ENCODE data around the gene ITGAL.

The ITGAL gene

DNA sequence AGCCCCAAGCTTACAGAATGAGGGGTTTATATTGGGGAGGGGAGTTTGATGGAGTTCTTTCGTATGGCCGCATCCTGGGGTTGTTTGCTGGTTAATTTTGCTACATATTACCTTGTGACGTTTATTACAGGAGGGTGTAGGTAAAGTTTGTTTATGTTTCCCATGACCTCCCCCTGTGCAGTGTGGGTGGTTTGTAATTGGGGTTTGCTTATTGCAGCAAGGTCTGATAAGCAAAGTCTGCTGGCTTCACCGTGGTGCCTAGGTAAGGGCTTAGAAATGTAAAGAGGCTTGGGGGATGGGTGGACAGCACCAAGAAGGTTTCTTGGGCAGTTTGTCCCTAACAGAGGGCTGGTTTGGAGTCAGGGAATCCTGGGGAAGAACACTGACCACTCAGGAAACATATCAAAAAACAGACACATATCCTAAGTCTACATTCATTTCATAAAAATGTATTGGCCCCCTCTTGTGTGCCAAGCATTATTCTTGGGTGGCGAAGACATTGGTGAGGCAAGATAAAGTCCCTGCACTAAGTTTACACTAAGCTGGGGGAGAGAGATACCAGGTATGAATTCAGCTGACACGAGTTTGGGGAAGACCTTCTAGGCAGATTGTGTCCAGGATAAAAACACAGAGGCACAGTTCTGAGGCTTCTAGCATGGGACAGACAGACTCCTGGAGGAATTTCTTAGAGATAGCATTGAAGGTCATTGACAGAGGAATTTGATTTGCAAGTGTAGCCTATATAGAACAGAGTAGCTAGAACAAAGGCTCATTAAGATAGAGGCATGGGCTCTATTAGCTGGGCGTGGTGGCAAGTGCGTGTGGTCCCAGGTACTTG, 76.1 kb downstream of the ITGAL start:
- DNase-seq, result no peak

DNA sequence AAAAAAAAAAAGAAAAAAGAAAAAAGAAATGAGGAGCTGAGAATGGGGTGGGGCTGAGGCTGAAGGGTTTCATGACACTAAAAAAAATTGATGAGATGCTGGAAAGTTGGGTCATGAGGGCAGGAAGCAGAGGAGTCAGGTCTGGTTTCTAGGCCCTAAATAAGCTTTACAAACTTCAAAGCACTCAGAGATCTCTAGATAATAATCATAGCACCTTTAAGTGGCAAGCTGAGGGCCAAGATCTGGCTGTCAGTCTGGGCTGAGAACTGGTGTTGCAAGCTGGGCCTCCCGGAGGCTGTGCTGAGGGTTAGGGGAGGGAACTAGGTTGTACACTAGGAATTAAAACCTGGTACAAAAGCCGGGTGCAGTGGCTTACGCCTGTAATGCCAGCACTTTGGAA, 79.2 kb downstream of the ITGAL start:
- DNase-seq, result peak; percentile 33

DNA sequence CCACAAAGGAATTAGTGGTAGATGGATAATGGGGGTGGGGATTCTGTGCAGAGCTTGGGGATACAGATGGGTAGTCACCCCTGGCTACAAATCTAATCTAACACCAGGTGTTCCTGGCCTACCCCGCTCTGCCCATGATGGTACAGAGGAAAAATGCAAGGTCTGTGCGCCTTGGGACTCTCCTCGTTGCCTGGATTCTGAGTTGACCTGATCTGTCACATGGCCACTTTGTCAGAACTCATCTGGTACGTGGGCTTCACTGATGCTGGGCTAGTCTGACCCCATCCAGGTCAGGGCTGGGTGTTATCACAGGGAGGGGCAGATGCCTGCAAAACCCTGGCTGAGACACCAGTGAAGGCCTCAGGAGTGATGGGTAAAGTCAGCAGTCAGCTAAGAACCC, 80.4 kb downstream of the ITGAL start:
- no peak for DNase-seq

DNA sequence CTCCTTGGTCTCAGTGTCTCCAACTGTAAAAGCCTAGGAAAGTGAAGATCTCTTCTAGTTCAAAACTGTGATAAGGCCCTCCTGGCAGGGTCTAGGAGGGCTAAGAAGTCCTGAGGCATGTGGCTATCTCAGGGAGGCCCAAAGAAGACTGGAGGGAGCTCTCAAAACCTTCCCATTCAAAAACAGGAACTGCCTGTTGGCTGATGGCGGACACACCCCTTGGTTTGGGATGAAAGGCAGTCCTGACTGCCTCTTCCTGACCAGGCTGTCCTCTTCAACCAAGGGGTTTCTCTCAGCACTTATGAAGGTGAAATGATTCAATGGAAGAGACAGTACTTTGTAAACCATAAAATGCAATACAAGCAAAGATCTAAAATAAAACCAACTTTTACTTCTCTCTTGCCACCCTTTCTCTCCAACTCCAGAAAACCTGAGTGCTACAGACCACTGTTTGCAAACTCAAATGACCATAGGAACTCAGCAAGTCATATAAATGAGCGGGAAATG, 80.9 kb downstream of the ITGAL start:
- DNase-seq, result no peak

DNA sequence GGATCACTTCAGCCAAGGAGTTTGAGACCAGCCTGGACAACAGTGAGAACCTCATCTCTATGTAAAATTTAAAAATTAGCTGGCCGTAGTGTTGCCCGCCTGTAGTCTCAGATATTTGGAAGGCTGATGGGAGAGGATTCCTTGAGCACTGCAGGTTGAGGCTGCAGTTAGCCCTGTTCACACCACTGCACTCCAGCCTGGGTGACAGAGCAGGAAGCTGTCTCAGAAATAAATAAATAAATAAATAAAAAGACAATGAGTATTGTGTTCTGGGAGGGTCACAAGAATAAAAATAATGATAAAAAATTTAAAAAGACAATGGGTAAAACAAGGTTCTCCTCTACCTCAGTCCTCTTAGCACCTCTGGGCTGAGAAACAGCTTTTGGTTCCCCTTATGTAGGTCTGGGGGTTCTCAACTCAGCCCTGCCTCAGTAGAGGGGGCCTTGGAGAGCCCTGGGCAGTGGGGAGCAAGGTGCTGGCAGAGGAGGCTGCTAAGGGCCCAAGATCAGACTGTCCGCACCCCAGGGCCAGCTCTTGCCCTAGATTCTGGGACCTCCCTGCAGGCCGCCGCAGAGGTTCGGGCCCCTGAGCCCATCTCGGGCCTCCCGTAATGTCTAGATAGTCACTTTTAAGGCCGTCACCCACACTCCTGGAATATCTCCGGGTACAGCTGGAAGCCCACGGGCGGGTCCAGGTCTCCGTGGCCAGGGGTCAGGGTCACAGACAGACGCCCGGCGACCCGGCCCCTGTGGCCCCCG, 82.2 kb downstream of the ITGAL start:
- DNase-seq, result no peak

DNA sequence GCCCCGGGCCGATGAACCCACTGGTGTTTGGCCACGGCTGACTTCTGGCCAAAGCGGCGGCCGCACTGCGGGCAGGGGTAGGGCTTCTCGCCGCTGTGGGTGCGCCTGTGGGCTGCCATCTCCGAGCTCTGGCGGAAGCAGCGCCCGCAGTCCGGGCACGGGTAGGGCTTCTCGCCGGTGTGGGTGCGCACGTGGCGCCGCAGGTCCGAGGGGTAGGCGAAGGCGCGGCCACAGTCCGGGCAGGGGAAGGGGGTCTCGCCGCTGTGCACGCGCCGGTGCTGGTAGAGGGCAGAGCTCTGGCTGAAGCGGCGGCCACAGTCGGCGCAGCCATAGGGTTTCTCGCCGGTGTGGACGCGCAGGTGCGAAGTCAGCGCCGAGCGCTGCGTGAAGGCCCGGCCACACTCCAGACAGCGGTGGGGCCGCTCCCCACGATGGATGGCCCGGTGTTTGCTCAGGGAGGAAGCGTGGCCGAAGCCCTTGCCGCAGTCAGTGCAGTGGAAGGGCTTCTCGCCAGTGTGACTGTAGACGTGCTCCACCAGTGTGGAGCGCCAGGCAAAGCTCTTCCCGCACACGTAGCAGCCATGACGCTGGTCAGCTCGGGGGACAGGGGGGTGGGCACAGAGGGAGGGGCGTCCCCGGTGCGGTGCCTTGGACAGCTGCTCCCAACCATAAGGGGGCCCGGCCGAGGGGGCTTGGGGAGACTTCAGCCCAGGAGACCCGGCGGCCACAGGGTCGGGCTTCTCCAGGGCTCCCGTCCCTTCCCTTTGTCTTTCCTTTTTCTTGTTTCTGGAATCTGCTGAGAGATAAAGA, 83.0 kb downstream of the ITGAL start:
- DNase-seq, result no peak

DNA sequence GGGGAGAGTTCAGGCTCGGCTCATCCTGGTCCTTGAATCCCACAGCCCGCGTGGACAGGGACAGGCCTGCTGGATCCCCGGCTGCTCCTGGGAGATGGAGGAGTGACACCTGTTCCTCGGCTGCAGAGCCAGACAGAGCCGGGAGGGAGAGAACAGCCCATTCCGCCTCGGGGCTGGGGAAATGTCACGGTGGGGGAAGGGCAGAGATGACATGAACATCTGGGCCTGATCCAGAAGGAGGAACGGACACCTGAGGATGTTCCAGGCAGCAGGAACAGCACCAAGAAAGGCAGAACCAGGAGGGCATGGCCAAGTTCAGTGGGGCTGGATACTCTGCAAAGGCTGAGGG, 83.6 kb downstream of the ITGAL start:
- no peak for DNase-seq

DNA sequence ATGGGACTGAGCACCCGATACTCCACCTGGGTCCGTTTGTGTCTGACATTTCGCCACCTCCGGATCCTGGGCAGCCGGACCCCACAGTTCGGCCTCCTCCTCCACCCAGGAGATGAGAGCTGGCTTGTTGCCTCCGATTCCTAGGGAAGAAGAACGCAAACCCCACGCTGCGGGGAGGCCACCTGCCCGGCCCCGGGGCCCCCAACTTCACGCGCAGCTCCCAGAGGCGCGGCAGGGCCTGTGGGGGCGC, 85.1 kb downstream of the ITGAL start:
- peak; percentile 33 for DNase-seq

DNA sequence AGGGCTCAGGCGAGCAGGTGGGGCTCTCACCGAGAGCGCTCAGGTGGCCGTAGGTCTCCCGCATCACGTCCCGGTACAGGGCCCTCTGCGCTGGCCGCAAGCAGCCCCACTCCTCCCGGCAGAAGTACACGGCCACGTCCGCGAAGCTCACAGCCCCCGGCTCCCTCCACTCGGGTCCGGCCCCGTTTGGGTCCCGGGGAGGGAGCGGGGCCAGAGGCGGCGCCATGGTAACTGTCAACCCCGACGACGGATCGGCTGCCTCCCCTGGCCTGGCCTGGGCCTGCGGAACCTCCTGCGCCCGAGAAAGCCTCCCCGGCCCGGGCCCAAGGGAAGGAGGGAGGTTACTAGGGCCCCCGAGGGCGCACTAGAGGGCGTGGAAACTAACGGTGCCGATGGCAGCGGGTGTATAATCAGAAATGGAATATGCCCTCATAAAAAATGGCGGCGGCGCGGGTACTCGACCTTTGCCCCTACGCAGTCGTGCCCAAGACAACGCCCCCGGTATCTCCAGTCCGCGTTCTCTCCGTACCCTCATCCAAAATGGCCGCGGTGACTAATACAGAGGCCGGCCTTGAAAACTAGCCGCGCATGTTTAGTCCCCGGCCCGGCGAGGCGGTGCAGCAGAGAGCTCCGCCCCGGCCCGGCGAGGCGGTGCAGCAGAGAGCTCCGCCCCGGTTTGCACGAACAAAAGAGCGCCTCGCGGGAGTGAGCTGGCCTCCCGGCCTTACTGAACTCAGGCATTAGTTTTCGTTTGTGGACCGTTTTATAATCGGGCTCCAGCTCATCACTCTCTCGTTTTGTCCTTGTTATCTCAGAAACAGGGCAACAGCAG, 85.6 kb downstream of the ITGAL start, which contains the start of gene ZNF764:
Gene ZNF764 (minus strand): TSS at position 418 of the 832 bp plus-strand sequence. CDS start 192 bp downstream, at position 226.
- peak; percentile 95 for DNase-seq

DNA sequence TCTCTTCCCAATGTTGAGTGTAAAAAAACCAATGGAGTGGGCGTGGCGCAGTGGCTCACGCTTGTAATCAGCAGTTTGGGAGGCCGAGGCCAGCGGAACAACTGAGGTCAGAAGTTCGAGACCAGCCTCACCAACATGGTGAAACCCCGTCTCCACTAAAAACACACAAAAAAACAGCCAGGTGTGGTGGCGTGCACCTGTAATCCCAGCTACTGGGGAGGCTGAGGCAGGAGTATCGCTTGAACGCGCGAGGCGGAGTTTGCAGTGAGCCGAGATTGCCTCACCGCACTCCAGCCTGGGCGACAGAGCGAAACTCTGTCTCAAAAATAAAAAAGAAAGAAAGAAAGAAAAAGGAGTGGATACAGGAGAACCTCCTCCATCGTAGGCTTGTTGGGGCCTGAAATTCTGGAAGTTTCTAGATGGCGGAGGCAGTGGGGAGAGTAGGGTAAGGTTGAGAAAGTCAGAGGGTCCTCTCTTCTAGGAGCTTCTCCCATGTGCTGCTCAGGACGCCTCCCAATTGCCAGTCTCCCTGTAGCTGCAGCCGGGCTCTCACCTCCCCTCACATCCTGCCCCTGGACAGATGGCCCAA, 86.3 kb downstream of the ITGAL start:
- DNase-seq, result no peak

DNA sequence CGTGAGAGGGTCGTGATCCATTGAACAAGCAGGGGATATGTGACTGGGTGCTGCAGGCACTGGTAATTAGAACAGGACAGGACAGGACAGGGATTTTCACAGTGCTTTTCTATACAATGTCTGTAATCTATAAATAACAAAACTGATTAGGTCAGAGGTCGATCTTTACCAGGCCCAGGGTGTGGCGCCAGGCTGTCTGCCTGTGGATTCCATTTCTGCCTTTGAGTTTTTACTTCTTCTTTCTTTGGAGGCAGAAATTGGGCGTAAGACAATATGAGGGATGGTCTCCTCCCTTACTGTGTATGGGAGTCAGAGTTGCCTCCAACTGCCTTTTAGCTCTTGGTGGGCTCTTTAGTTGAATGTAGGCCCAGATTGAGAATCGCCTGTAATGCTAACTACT, 87.1 kb downstream of the ITGAL start:
- no peak for DNase-seq

DNA sequence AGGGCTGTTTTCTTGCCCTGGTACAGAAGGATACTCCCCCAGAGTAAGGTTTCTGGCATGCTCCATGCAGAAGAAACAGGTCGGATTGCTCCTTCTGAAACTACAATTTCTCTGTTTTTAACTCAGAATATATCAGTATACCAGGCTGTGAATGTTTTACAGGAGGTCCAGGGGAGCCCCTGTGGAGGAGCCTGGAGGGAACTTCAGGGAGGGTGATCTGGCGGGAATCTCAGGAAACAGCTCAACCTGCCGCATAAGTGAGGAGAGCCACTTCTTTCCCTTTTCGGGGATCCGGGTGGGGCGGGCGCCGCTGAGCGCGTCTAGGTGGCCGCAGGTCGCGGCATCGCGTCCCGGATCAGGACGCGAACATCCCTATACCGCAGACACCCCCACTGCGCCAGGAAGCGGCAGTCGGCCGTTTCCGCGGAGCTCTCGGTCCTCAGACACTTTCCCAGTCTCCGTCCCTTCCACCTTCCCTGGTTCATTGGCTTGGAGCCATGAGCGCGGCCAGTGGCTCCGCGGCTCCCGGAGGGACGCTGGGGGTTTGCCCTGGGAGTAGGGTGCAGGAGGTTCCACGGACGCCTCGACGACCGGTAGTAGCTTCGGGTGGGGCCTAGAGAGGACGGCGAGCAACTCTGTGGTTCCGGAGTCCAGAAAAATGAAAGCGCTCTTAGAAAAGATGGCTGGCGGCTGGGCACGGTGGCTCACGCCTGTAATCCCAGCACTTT, 88.7 kb downstream of the ITGAL start:
- no peak for DNase-seq

DNA sequence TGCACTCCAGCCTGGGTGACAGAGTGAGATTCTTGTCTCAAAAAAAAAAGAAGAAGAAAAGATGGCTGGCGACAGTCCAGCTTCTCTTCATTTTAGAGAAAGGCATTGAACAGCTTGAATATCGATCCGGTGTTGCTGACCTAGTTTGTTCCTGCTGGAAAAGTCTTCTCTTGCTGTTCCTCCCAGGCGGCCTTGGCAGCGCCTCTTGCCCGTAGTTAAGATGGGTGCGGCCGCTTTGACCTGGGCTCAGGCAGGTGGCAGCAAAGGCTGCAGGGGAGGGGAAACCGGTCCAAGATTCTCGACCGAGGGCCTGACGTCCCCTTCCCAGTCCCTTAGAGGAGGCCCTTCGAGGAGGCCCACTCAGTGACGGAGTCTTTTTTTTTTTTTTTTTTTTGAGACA, 89.5 kb downstream of the ITGAL start:
- DNase-seq, result no peak

DNA sequence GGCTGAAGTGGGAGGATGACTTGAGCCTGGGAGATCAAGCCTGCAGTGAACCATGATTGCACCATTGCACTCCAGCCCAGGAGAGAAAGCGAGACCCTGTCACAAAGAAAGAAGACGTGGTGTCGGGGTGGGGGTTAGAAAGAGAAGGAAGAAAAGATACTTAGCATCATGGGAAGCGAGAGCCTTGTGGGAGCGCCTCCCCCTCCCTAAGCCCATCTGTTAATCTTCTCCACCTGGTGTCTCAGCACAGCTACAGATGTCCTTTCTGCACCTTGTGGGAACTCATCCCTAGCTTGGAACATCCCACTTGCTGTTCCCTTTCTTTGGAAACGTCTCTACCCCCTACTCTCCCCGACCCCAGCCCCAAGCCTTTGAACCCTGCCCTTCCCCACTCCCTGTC, 93.0 kb downstream of the ITGAL start:
- DNase-seq, result no peak

DNA sequence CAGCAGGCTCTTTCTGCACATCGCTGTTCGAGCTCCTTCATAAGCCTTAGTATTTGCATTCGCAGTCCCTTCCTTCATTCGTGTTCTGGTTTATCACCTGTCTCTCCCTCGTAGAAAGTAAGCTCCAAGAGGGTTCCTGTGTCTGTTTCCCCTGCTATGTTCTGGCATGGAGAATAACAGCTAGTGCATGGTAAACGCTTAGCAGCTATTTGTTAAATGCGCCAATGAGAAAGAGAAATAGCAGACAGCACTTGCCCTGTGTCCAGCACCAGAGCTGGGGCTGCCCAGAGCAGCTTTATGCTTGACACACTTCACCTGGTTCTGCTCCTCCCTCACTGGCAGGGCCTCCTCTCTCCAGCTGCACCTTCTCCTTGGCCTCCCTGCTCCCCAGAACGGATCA, 93.4 kb downstream of the ITGAL start:
- DNase-seq, result no peak

DNA sequence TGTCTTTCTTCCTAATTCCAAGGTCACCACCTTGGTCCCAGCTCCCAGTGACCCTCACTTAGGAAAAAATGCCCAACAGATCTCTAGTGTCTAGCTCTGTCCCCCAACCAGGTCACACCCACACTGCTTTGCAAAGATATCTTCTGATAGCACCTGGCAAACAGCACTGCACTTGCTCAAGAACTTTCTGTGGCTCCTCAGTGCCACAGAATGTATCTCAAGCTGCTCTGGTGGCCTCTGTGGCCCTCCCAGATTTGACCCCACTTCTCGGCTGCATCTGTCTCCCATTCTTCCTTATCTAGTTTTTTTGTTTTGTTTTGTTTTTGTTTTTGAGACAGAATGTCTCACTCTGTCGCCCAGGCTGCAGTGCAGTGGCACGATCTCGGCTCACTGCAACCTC, 94.0 kb downstream of the ITGAL start:
- no peak for DNase-seq

DNA sequence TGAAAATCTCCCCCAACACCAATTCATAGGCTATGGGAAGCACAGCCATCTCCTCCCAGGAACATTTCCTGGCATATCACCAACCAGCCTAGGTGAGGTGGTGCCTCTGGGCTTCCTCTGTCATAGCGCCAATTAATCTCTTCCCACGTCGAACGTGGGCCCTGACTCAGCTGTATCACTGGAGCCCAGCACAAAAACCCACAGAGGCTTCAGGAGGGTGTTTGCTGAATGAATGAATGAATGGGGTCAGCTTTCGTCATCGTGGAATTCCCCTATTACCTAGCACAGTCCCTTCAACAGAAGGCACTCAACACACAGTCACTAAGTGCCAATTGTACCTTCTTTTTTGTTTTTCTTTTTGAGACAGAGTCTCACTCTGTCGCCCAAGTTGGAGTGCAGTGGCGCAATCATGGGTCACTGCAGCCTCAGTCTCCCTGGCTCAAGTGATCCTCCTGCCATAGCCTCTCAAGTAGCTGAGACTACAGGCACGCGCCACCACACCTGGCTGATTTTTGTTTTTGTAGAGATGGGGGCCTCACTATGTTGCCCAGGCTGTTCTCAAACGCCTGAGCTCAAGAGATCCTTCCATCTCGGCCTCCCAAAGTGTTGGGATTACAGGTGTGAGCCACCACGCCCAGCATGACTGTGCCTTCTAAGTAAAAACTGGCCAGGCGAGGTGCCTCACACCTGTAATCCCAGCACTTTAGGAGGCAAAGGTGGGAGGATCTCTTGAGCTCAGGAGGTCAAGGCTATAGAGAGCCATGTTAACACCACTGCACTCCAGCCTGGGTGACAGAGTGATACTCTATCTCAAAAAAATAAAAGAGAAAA, 94.8 kb downstream of the ITGAL start:
- DNase-seq, result peak; percentile 53

DNA sequence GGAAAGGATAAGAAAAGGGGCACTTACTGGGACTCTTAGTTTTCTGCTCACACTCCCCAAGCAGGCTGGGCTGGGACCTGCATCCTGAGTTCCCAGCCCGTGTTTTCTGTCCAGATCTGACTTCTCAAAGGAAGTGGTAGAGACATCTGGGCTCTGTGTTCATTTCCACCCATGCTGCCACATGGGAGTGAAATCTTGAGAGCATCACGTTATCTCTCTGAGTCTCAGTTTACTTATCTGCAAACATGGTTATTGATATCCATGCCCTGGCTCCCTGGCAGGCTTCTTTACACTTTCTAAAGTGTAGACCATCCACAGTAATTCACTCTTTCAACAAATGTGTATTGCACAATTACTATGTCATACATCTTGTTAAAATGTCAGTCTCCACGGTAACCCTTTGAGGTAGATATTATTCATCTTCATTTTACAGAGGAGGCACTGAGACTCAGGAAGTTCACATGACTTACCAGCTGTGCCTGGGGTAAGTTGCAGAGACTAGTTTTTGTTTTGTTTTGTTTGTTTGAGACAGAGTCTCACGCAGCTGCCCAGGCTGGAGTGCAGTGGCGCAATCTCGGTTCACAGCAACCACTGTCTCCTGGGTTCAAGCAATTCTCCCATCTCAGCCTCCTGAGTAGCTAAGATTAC, 95.6 kb downstream of the ITGAL start:
- no peak for DNase-seq

DNA sequence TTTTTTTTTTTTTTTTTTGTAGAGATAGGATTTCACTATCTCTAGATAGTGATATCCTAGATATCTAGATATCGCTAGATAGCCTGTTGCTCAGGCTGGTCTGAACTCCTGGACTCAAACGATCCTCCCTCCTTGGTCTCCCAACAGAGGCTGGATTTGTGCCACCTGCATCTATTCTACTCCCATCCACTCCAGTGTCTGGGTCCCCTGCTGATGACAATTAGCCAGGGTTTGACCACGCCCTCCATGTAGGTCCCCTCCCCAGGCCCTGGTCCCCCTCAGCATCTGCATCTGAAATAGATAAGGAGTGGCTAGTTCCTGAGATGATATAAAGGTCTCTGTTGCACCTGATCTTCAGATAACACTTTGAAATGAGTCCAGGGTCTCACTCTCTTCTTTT, 96.7 kb downstream of the ITGAL start:
- no peak for DNase-seq

Measured in activated T-cell treated with anti-CD3 and anti-CD28 coated beads for 4 hours (primary cell).